Right cardiac atrium (tissue), 5 donors: ENCODE measurements around the gene MYL5. TPM values are rescaled to one million over a fixed set of nuclear protein-coding genes. Genes with fewer than 3 reads are reported as not detected.

ENCODE experiments used
- ATAC-seq, 2 donors: fragments of 200-7000 bp; cut with Tn5 transposase; one replicate each; pipeline versions ENCODE4 v1.8.0 to v1.9.1; 2020; ENCODE audit warnings: moderate library complexity in 2 of 2, mild to moderate bottlenecking in 1 of 2
- DNase-seq, 3 donors: peaks; one replicate each; pipeline ENCODE4 v3.0.0-alpha.2; 2020
- H3K27ac ChIP-seq: one replicate; pipeline ENCODE4 v1.5.1; 2013; ENCODE audit warnings: mild to moderate bottlenecking, low read length, control low read depth, moderate library complexity
- H3K27me3 ChIP-seq: one replicate; pipeline ENCODE4 v1.6.1; 2013; ENCODE audit not compliant: control insufficient read depth, insufficient read depth
- H3K4me1 ChIP-seq: one replicate; pipeline ENCODE4 v1.6.1; 2013; ENCODE audit warnings: low read length; ENCODE audit not compliant: control insufficient read depth, insufficient read depth
- H3K4me3 ChIP-seq: one replicate; pipeline ENCODE4 v1.5.1; 2013; ENCODE audit warnings: low read length, control low read depth
- H3K9me3 ChIP-seq: one replicate; pipeline ENCODE4 v1.6.1; 2013; ENCODE audit warnings: low read length; ENCODE audit not compliant: control insufficient read depth
- WGBS: extraction: QIAGEN DNeasy Blood & Tissue Kit; methylation state at CpG from one replicate; pipeline ENCODE4 v1.1.7; 2013; 5-methylcytosine and 5-hydroxymethylcytosine counted together
- intact Hi-C, 4 donors: fragments of 100-400 bp; cut with DNase I; formaldehyde crosslinking; loops; one replicate each; pipeline versions ENCODE4 v1.11.0 to v1.14.0; 2022 to 2023
- polyA plus RNA-seq: library from polyadenylated mRNA; stranded (reverse); fragments of 200-250 nt; gene quantifications from one replicate; pipeline ENCODE4 v1.2.3, GENCODE V29; 2013
- total RNA-seq, 4 donors: library from RNA; stranded (reverse); fragmentation: NEBNext Ultra II Directional; extraction: Animal tissue kit (Norgen Biotek cat#: 25700); gene quantifications; one replicate each; pipeline ENCODE4 v1.2.1, GENCODE V29; 2021
- donor health status: healthy with polysubstance abuse.
- donor health status: DM: no; HTN: yes; CAD: no.
- donor health status: DM: no; HTN: no; CAD: no.
- donor health status: DM: no; HTN: yes; CAD: no; lungs with severe emphysema.
- donor health status: DM: yes; HTN: yes; CAD: no.

Gene MYL5
- total and polyA plus RNA-seq, 5 donors, result 3.8 to 6.0 (median 4.1) TPM

GRCh38 chr4:653080-653821, 21.1 kb upstream of the MYL5 start:
- H3K27me3 ChIP-seq, result no peaks in the 10 kb centered on the region
- no peak overlapping the region for H3K4me3 ChIP-seq
- H3K4me1 ChIP-seq, result no peaks in the 10 kb centered on the region
- ATAC-seq, result no peak
- intact Hi-C loops, result no loop called here
- peak in 1 of 3 donors; percentile 43 for DNase-seq
- WGBS, result 88% methylated on average over 35 of the region's 35 CpGs
- H3K27ac ChIP-seq, result no peak overlapping the region
- H3K9me3 ChIP-seq, result no peaks in the 10 kb centered on the region

- no peak for ATAC-seq
- Histone ChIP-seq H3K27ac (no peak overlapping the region), H3K4me3 (no peak overlapping the region), H3K9me3 (no peaks in the 10 kb centered on the region), H3K27me3 (no peaks in the 10 kb centered on the region), H3K4me1 (no peaks in the 10 kb centered on the region)
- intact Hi-C loops, result no loop called here
- no peak for DNase-seq
- 87% methylated on average over 29 of the region's 29 CpGs for WGBS
Observed at GRCh38 chr4:653831-654502, 20.4 kb upstream of the MYL5 start.

- no peak overlapping the region for H3K27ac ChIP-seq
- DNase-seq (peak in 1 of 3 donors; percentile 55), ATAC-seq (no peak)
- no peaks in the 10 kb centered on the region for H3K4me1 ChIP-seq
- no peak overlapping the region for H3K4me3 ChIP-seq
- H3K9me3 ChIP-seq, result no peaks in the 10 kb centered on the region
- no peaks in the 10 kb centered on the region for H3K27me3 ChIP-seq
- WGBS, result 93% methylated on average over 17 of the region's 17 CpGs
- intact Hi-C loops, result no loop called here
Observed at GRCh38 chr4:654503-654845, 19.9 kb upstream of the MYL5 start.

- Histone ChIP-seq H3K4me1 (no peaks in the 10 kb centered on the region), H3K9me3 (no peaks in the 10 kb centered on the region), H3K4me3 (no peak overlapping the region), H3K27ac (no peak overlapping the region), H3K27me3 (no peaks in the 10 kb centered on the region)
- ATAC-seq (no peak), DNase-seq (peak in 1 of 3 donors; percentile 40)
- WGBS, result 56% methylated on average over 17 of the region's 17 CpGs
- intact Hi-C loops, result no loop called here
Observed at GRCh38 chr4:654871-655463, 19.4 kb upstream of the MYL5 start.

GRCh38 chr4:655464-656151, 18.7 kb upstream of the MYL5 start:
- WGBS, result 68% methylated on average over 26 of the region's 26 CpGs
- no peaks in the 10 kb centered on the region for H3K4me1 ChIP-seq
- no peaks in the 10 kb centered on the region for H3K9me3 ChIP-seq
- intact Hi-C loops, result no loop called here
- H3K27me3 ChIP-seq, result no peaks in the 10 kb centered on the region
- H3K4me3 ChIP-seq, result no peak overlapping the region
- H3K27ac ChIP-seq, result no peak overlapping the region
- ATAC-seq (no peak), DNase-seq (peak in 1 of 3 donors; percentile 44)

GRCh38 chr4:656436-657337, 17.7 kb upstream of the MYL5 start:
- Histone ChIP-seq H3K27ac (no peak overlapping the region), H3K4me3 (no peak overlapping the region), H3K4me1 (no peaks in the 10 kb centered on the region), H3K27me3 (no peaks in the 10 kb centered on the region), H3K9me3 (no peaks in the 10 kb centered on the region)
- DNase-seq (peak in 2 of 3 donors; percentile 19 to 60), ATAC-seq (no peak)
- intact Hi-C loops, result no loop called here
- 78% methylated on average over 58 of the region's 58 CpGs for WGBS

DNA sequence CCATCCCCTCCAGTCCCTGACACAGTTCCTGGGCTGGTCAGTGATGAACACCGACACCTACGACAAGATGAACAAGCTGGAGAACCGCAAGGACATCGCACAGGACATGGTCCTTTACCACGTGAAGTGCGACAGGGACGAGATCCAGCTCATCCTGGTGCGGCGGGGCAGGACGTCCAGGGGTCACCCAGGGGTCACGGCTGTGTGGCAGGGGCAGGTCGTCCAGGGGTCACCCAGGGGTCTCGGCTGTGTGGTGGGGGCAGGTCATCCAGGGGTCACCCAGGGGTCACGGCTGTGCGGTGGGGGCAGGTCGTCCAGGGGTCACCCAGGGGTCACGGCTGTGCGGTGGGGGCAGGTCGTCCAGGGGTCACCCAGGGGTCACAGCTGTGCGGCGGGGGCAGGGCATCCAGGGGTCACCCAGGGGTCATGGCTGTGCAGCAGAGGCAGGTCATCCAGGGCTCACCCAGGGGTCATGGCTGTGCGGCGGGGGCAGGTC, 17.0 kb upstream of the MYL5 start:
- WGBS, result 80% methylated on average over 23 of the region's 23 CpGs
- Histone ChIP-seq H3K27me3 (no peaks in the 10 kb centered on the region), H3K9me3 (no peaks in the 10 kb centered on the region), H3K4me3 (no peak overlapping the region), H3K27ac (no peak overlapping the region), H3K4me1 (no peaks in the 10 kb centered on the region)
- DNase-seq (peak; percentile 15 to 56 (median 42)), ATAC-seq (no peak)
- intact Hi-C loops, result no loop called here

- ATAC-seq (no peak), DNase-seq (peak; percentile 18 to 73 (median 52))
- Histone ChIP-seq H3K4me3 (no peak overlapping the region), H3K9me3 (no peaks in the 10 kb centered on the region), H3K27me3 (no peaks in the 10 kb centered on the region), H3K4me1 (no peaks in the 10 kb centered on the region), H3K27ac (no peak overlapping the region)
- intact Hi-C loops, result no loop called here
- 83% methylated on average over 27 of the region's 27 CpGs for whole genome bisulfite sequencing
Observed at GRCh38 chr4:657834-658667, 16.3 kb upstream of the MYL5 start.

DNA sequence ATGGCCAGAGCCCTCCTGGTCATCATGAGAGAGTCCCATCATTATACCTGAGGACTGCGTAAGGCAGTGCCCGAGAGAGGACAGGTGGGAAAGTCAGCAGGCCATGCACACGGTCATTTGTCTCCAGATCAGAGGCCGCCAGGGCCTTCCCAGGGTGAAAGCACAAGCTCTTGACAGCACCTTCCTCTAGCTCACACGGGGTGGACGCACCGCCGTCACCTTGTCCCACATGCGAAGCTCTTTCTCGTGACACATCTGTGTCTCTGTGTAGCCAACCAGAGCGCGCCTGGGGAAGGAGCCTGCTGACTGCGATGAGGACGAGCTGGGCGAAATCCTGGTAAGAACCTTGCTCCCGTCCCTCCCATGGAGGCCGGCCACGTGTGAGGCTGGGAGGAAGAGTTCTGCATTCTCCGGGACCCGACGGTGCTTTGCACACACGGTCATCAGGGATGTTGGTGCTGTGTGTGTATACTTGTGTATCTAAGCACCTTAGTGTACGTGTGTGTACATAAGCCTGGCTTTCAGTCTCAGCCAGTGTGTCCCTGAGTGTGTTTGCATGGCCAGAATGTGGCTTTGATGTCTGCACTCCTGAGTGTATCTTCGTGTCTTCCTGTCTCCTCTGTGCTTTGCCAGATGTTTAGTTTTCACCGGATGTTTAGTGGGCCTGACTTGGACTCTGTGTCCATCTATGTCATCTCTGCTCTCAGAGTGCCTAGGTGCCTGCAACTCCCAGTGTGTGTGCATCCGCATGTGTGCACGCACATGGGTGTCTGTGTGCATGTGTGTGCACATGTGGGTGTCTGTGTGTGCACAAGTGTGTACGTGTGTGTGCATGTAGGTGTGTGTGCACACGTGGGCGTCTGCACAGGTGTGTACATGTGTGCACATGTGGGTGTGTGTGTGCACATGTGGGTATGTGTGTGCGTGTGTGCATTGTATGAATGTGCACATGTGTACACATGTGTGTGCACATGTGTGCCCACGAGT, 15.4 kb upstream of the MYL5 start:
- Histone ChIP-seq H3K9me3 (no peaks in the 10 kb centered on the region), H3K4me1 (no peaks in the 10 kb centered on the region), H3K27ac (no peak overlapping the region), H3K27me3 (no peaks in the 10 kb centered on the region), H3K4me3 (no peak overlapping the region)
- WGBS, result 88% methylated on average over 32 of the region's 32 CpGs
- peak in 2 of 3 donors; percentile 4 to 32 for DNase-seq
- ATAC-seq, result no peak
- intact Hi-C loops, result no loop called here
